Amygdala (tissue), 56 donors: Measurements from ENCODE around the gene MYOM1.
A peak's percentile ranks its signal among the peaks of the same experiment; 100 is the strongest.

Experiments used
- DNase-seq, 56 donors: peaks; one replicate each; lab custom pipeline; 2025; lab: John Stamatoyannopoulos, UW

MYOM1 gene

DNA sequence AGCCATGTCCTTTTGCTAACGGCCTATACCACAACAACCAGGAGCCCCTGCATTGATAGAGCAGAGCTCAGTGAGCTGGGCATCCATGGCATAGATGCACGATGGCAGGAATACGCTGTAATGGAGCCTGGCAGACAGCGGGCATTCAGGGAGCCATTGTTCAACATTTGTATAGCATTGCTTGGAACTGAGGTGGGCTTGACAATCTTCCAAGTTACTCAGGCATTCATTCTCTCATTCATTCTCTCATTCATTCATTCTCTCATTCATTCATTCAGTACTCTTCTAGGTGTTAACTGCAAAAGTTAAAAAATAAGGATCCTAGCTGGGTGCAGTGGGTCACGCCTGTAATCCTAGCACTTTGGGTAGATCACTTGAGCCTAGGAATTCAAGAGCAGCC, 62.7 kb downstream of the MYOM1 start:
- no peak for DNase-seq

DNA sequence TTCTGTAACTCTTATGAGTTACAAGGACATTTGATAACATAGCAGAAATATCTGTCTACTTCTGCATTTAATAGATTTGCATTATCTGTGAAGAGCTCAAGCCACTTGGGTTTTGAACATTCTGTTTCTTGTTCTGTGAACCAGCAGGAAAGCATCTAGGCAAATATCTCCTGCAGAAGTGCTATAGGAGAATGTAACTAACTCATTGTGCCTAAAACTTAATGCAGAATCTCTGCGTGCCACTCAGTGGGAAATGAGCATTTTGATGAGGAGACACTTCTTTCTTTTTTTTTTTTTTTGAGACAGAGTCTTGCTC, 63.5 kb downstream of the MYOM1 start:
- no peak for DNase-seq

GRCh38 chr18:3154214-3154613, 65.6 kb downstream of the MYOM1 start:
- DNase-seq, result no peak

GRCh38 chr18:3153107-3153704, 66.6 kb downstream of the MYOM1 start:
- DNase-seq, result no peak

DNA sequence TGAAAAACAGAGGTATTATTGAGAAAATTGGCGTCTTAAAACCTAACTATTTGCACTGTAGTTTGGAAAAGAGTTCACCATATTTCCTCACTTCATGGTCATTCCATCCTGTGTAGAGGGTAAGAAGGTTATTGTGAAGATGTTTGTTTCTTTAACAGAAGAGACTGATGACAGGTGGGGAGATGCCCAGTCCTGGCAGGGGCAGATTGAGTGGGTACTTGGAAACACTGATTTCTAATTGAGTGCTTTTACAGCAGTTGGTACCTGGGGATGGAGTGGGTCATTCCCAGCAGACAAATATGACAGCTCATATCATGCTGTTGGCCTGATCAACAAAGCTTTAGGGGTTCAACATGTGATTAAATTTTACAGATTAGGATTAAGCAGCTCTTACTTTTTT, 67.5 kb downstream of the MYOM1 start:
- DNase-seq, result no peak

DNA sequence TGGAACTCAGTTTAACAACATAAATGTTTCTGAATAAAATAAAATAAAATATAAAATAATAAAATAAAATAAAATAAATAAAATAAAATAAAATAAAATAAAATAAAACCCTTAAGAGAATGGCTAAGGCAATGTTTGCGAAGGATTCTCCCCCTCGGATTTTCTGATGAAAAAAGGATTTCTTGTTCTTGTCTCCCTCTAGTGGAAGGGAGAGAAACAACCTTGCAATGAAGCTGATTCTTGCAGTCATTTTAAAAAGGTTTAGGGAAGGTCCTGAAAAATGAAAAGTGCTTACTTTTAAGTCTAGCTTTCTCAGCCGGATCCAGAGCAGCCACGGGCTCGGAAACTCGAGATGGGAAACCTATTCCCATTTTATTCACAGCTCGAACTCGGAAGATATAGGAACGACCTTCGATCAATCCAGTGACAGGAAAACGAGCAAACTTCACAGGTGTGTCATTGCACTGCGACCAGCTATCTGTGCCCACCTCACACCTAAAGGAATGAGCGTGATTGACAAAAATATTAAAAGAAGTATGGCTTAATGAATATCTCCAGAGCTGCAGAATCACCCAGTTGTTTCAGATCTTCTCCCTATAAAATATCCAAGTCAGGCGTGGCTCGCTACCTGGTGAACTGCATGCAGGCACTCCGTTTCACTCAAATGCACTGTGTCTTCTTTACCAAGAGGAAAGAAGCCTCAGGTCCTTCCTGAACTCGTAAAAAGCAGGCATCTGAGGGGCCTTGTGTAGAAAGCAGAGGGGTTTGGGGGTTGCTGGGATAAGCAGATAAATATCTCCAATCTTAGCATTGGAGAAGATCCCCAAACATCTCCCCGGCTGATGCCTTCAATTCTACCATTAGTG, 68.1 kb downstream of the MYOM1 start:
- DNase-seq, result peak in 1 of 56 donors; percentile 5

DNA sequence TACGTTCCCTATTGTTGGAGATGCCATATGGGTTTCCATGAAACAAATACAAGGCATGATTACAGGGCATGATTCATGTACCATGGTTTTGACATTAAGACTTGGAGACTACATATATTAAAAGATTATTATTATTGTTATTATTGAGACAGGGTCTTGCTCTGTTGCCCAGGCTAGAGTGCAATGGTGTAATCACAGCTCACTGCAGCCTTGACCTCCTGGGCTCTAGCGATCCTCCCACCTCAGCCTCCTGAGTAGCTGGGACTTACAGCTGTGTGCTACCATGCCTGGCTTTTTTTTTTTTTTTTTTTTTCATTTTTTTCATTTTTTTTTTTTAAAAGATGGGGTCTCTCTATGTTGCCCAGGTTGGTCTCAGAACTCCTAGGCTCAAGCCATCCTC, 69.1 kb downstream of the MYOM1 start:
- DNase-seq, result no peak

DNA sequence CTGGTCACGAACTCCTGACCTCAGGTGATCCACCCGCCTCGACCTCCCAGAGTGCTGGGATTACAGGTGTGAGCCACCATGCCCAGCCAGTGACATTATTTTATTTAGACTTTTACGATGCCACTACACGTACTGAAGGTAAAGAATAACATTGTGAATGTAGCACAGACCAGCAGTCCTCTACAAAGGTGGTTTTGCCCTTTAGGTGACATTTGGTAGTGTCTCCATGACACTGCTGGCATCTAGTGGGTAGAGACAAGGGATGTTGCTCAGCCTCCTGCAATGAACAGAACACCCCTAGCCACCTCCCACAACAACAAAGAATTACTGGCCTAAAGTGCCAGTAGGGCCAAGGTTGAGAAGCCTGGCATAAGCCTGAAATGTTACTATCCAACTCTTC, 69.5 kb downstream of the MYOM1 start:
- no peak for DNase-seq

- DNase-seq, result no peak
Observed at GRCh38 chr18:3148930-3149535, 70.7 kb downstream of the MYOM1 start.

DNA sequence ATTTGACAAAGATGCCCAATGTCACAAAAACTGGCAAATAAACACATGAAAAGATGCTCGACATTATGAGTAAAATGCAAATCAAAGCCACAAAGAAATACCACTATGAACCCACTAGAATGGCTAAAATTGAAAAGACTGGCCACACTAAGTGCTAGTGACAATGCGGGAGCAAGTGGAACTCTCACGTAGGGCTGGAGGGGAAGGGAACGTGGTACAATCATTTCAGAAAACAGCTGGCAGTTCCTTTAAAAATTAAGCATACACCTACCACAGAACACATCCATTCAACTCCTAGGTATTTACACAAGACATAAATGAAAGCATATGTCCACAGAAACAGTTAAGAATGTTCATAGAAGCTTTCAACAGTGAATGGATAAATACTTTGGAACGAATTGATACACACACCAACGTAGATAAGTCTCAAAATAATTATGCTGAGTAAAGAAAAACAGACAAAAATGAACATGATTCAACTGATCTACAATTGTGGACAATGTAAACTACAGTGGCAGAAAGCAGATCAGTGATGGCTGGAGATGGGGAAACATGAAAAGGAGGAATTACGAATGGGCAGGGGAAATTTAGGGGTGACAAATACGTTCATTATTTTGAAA, 71.7 kb downstream of the MYOM1 start:
- DNase-seq, result no peak

- no peak for DNase-seq
Observed at GRCh38 chr18:3140986-3141639, 78.7 kb downstream of the MYOM1 start.

- DNase-seq, result no peak
Observed at GRCh38 chr18:3140342-3140741, 79.4 kb downstream of the MYOM1 start.

GRCh38 chr18:3139406-3139805, 80.4 kb downstream of the MYOM1 start:
- DNase-seq, result no peak

DNA sequence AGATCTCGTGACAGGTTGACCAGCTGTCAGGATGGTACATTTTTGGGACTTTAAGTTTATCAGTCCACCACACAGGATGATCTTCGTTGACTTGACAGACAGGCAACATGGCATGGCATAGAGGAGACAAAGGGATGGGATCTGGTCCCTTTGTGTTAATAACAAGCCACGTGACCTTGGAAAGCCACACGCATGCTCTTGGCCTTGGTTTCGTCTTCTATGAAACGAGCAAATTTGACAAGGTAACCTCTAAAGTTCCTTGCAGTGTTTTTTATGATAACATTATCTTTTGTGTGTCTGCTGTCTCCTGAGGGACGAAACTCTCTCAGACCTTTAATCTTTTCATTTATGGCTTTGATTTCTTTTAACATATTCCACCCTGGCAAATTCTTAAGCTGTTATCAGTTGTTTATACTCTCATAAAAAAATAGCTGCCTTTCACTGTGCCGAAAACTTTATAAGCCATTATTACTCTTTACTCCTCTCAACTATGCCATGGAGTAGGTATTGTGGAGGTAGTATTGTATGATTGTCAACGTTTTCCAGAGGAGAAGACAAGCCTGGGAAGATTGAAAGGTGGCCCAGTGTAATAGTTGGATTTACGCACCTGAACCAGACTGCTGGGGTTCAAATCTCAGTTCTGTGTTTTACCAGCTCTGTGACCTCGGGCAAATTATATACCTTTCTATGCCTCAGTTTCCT, 81.3 kb downstream of the MYOM1 start:
- no peak for DNase-seq

- DNase-seq, result peak in 24 of 56 donors; percentile 2 to 58 (median 15)
Observed at GRCh38 chr18:3135536-3135935, 84.2 kb downstream of the MYOM1 start.

DNA sequence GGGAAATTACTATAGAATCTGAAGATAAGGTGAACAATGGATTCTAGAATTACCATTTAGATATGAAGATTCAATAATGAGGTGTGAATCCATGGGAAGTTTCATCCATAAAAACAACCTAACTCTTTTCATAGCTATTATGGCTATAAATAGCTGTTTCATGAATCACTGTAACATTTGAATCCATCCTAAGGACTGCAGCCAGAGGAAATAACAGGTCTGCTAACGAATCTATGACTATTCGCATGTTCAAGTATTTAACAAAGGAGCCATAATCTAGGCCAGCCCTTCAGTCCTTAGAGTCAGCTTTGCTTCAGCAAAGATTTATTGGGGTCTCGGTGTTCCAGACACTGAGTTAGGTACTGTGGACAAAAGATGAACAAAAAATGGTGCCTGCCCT, 87.1 kb downstream of the MYOM1 start:
- DNase-seq, result no peak

GRCh38 chr18:3130344-3130743, 89.4 kb downstream of the MYOM1 start:
- no peak for DNase-seq

GRCh38 chr18:3129053-3129864, 90.5 kb downstream of the MYOM1 start:
- peak in 52 of 56 donors; percentile 4 to 89 (median 65) for DNase-seq

DNA sequence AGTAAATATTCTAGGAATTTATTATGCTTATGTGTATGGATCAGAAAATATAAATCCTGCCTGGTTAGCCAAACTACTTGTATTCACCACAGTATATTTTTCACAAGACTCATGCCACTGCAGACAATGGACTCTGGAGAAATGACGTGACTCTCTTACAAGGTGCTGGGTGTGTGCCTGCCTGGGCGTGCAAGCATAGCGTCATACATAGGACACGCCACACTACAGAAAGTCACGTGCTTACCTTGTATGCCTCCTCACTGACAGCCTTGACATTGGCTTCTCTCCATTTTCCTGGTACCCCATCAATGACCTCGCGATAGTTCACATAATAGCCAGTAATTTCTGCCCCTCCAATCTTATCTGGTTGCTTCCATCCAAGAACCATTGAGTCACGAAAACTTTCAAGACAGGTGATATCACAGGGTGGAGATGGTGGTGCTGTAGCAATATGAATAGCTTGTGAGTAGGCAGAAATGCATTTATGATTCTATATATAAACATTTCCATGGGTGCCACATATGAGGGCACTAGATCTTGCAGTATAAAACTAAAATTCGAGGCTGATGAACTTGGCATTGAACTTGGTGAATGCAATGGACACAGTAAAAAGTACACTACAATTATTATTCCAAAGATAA, 93.2 kb downstream of the MYOM1 start:
- DNase-seq, result no peak
